NCI-H2107 treated with DMSO at 0.1 percent for 48 hours (cell line): ENCODE measurements around the gene SRRM2.

Source experiments
- DNase-seq: peaks from one replicate; lab custom pipeline; 2025; ENCODE audit not compliant: unreplicated experiment; lab: John Stamatoyannopoulos, UW

SRRM2 gene

DNA sequence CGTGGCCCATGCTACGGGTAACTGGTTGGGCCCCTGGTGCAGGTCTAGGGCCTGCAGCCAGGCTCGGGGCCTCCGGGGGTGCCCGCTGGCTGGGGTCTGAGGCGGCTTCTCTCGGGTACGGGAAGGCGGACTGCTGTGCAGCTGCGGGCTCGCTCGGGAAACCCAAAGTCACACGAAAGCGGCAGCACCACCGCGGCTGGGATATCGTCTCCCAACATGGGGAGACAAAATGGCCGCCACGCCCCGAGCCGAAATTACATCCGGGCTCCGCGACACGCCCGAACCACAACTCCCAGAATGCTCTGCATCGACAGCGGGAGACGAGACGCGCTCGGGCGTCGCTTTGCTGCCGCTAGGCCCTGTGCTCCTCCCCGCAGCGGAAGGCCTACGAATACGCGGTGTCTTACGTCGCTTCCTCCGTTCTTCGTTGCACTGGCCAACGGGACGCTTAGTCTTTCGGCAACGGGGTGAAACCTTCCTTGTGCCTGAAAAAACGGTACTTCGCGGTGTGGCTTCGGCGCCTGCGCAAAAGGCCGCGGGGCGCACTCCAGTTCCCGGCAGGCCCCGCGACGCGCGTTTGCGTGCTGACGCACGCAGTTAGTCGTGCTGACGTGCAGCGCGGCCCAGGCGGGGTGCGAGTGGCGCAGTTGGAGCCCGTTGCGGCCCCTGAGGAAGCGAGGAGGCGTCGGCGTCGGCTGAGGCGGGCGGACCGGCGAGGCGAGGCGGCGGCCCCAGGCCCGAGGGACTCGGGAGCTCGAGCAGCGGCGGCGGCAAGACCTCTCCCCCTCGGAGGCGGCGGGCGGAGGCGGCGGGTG is at the start of gene SRRM2:
SRRM2 (plus strand) TSS at position 604 of the 815 bp plus-strand sequence. CDS start 3,727 bp downstream, outside the sequence.
- DNase-seq: peak; percentile 87

DNA sequence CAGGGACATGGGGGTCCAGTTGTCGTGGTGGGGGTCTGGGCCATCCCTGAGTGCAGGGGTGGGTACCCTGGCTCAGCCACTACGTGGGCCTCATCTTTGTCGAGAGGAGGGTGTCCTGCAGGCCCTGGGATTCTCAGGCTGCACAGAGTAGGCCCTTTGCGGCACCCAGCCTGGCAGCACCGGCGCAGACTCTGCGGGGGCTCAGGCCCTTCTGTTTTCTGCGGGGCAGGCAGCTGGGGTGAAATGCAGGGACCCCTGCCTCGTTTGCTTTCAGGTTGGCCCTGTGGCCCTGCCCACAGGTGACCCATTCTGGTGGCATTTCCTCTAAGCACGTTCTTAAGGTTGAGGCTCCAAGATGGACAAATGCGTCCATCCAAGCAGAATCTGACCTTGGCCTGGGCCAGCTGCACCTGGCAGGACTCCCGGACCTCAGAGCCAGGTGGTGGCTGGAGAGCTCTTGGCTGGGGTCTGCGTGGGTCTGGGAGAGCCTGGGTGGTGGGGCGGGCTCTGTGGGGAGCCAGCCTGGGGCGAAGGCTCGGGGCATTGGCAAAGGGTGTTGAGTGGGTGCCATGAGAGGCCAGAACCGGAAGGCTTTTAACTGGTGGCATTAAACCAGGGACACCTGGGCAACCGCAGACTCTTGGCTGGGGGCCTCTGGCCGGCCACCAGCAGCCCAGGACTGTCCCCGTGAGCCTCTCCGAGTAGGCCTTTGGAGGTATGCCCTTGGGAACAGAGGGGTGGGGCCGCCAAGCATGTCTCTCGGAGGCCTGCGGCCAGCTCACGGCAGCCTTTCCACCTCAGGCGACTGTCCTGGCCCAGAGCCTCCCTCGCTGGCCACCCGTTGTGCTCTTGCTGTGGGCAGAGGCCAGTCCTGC is 49.3 kb upstream of the SRRM2 start:
- no peak for DNase-seq

DNA sequence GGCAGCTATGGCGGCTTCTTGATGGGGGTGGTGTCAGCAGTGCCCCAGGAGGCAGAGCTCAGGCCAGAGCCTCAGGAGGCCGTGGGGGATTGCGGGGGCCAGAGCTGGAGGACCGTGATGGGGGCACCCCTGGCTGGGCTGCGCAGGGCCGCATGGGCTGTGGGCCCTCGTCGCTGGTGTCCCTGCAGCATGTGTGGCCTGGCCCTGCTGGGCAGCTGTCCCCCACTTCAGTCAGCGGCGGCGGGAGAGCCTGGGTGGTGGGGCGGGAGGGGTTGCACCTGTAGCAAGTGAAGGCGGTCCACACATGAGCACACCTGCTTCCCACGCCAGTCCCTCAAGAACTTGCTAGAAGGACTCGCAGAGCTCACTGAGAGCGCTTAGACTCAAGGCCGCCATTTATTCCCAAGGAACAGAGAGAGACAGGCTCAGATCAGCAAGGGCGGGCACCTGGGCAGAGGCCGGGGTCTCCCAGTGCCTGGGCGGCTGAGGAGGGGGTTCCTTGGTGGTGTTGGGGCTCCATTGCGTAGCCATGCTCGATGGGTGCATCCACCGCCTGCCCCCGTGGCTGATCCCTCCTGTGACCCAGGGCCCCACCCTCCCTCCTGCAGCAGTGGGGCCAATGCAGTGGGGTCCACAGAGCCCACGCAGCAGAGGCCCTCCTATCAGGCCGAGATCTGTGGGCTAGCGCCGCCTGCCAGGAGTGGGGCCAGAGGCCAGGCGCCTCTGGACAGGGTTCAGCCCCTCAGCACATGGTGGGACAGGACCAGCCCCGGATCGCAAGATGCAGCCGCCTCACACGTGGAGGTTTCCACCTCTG is 48.1 kb upstream of the SRRM2 start:
- DNase-seq: no peak

GRCh38 chr16:2704983-2705275 is 47.5 kb upstream of the SRRM2 start:
- DNase-seq: no peak

DNA sequence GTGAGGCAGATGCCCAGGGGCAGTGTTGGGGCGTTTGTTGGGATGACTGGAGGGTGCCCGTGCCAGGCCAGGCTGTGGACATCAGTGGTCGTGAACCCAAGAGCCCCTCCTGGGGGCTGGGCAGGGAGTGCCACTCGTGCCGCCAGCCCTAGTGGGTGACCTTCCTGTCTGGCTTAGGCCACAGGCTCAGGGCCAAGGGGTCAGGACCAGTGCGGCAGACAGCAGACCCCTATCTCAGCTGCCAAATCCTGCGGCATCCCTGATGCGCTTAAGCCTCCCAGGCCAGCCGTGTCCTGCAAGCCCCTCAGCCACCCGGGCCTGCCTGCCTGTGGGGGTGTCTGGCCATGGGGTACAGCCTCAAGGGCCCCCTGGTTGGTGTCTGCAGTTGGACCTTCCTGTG is 47.1 kb upstream of the SRRM2 start:
- DNase-seq: no peak

DNA sequence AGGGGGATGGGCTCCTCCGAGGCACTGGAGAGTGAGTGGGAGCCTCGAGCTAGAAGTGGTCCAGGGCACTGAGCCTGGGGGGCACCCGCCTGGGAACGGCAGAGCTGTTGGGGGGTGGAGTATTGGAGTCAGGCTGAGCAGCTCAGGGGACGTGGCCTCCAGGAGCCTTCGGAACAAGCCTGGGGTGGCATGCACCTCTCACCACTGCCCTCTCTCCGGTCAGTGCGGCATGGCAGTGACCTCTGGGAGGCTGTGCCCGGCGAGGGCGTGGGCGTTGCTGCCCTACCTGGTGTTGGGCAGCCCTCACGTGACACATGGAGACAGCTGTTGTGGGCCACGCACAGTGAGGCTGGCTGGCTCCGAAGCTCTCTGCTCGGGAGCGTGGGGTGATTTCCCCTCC is 46.4 kb upstream of the SRRM2 start:
- no peak for DNase-seq

- DNase-seq: no peak
These were observed 45.7 kb upstream of the SRRM2 start for GRCh38 chr16:2706611-2707311.

DNA sequence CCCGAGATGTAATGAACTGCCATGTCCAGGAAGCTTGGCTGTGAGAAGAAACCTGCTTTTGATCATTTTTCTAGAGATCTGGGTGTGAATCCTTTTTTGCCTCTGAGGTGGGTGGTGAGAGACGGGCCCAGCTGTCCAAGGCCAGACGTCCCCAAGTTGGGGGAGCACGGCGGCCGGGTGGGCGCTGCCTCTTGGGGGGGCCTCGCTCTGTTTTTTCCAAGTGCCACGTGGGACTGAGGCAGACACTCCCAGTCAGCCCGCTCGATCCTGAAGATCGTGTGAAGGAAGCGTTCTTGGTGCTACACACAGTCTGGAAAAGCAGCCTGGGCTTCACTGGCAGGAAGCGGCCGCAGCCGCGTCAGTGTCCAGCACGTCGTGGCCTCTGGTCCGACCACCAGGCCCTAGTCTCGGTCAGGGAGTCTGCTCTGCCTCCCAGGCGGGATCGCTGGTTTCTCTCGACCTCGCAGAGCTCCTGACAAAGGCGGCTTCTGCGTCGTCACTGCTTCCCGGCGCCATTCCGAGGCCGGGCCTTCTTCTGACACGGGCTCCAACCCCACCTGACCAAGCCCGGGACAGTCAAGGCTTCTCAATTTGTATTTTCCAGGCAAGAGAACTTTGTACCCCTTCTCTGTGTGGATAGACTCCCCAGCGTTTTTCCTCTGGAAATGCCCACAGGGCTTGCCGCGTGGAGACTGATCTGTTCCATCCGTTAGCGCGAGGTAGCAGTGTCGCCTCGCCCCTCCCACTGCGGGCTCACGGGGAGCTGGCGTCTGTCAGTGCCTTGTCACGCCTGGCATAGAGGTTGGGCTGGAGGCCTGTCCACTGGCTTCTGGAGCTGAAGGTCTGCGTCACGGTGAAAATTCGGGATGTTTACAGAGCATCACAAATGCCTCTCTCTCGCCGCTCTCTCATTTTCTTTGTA is 44.8 kb upstream of the SRRM2 start:
- DNase-seq: no peak

DNA sequence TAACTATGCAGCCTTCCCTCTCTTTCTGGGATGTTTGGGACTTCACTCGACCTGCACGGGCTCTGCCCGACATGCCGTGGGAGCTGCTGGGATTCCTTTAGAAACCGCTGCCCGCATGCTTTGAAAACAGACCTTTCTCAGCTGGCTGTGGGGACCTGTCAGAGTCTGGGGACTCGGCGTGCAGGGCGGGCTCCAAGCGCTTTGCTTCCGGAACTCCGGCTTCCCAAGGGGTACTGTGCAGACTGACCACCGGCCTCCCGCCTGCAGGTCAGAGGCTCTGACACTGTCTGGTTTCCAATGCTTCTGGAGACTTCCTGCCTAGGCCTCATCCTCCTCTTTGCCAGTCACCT is 44.2 kb upstream of the SRRM2 start:
- DNase-seq: no peak

GRCh38 chr16:2708955-2709587 is 43.4 kb upstream of the SRRM2 start:
- DNase-seq: no peak

DNA sequence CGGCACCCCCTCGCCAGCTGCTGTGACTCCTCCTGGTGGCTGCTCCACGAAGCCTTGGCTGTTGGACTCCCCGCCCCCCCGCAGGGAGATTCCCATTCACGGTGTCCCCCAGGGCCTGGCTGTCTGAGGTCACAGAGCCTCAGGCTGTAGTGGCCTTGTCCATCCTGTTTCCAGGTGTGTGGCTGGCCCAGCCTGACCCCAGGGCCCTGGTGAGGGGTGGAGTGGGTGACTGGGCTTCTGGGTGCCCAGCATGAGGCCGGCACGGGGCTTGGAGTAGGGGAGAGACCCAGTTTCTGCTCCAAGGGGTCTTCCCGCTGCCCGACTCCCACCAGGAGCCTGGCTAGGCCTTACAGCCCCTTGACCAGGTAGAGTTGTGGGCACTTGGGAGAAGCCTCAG is 42.9 kb upstream of the SRRM2 start:
- DNase-seq: no peak

- DNase-seq: no peak
These were observed 42.3 kb upstream of the SRRM2 start for GRCh38 chr16:2710021-2710710.

GRCh38 chr16:2710711-2711231 is 41.7 kb upstream of the SRRM2 start:
- DNase-seq: no peak

DNA sequence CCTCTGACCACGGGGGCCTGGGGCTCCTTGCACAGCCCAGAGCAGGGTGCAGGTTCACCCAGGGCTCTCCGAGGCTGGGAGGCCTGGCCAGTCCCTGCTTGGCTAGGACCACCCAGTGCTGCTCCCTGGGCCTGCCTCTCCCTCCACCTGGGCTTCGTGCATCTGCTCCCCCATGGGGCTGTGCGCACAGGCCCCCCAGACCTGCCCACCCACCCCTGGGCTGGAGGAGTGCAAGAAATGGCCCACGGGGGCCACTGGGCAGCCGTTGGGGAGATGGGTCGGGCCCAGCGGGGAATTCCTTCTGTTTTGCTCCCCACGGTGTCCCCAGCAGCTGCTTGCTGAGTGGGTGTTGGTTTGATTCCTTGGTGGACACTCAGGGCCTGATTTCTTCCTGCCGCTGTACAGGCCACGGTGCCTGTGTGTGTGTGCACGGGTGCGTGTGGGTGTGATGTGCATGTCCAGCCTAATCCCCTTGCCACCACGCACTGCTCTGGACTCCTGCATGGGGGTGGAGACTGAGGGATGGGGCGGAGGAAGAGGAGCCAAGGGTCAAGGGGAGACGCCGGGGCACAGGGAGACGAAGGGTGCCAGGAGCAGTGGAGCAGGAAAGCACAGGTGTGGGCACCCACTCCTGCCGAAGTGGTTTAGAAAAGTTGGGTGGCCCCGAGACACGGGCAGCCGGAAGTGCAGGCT is 40.9 kb upstream of the SRRM2 start:
- no peak for DNase-seq

- no peak for DNase-seq
These were observed 40.4 kb upstream of the SRRM2 start for GRCh38 chr16:2712063-2712441.

GRCh38 chr16:2712546-2712945 is 39.9 kb upstream of the SRRM2 start:
- DNase-seq: no peak

DNA sequence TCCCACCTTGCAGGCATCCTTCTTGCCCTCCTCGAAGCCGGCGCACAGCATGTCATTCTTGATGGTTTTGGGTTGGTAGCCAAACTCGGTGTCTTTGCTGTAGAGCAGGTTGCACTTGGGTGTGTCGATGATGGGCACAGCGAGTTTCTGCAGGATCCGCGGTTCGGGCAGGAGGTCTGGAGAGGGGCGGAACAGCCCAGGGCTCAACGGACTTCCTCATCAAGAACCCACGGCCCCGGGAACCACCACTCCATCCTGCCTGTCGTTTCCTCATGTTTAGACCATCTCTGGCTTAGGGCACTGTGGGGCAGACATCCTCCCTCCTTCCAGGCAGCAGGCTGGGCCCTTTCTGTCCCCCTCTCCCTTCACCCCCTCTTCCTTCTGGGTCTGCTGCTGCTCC is 38.9 kb upstream of the SRRM2 start:
- no peak for DNase-seq
